ENCODE measurements around the gene MALRD1. TPM values are rescaled to one million over a fixed set of nuclear protein-coding genes. Genes with fewer than 3 reads are reported as not detected.
A peak's percentile ranks its signal among the peaks of the same experiment; 100 is the strongest.

Gene MALRD1
- total RNA-seq, 1 donor from 2014 or later, result 7.0 TPM

- no peak for TF ChIP-seq CTCF (IDR thresholded peaks at IDR 0.05)
- Histone ChIP-seq H3K4me3 (no peak overlapping the region), H3K27me3 (no peaks in the 10 kb centered on the region), H3K27ac (no peak overlapping the region), H3K9me3 (no peaks in the 10 kb centered on the region), H3K4me1 (peaks cover 3% of the 10 kb centered on the region), H3K36me3 (no peaks in the 10 kb centered on the region)
- intact Hi-C loops (cut with DNase I), result no loop called here
- ATAC-seq, result no peak
- DNase-seq, result no peak
These were observed 580.4 kb downstream of the MALRD1 start for GRCh38 chr10:19628767-19629560.

GRCh38 chr10:19629567-19629966 is 581.0 kb downstream of the MALRD1 start:
- Histone ChIP-seq H3K27me3 (no peaks in the 10 kb centered on the region), H3K4me1 (peaks cover 3% of the 10 kb centered on the region), H3K36me3 (no peaks in the 10 kb centered on the region), H3K4me3 (no peak overlapping the region), H3K9me3 (no peaks in the 10 kb centered on the region), H3K27ac (peak overlapping the region; percentile 17)
- peak; percentile 31 for TF ChIP-seq CTCF (IDR thresholded peaks at IDR 0.05)
- intact Hi-C loops (cut with DNase I), result no loop called here
- peak; percentile 91 for ATAC-seq
- DNase-seq, result peak; percentile 69

- no peak for ATAC-seq
- Histone ChIP-seq H3K27ac (no peak overlapping the region), H3K9me3 (no peaks in the 10 kb centered on the region), H3K4me1 (peaks cover 3% of the 10 kb centered on the region), H3K4me3 (no peak overlapping the region), H3K36me3 (no peaks in the 10 kb centered on the region), H3K27me3 (no peaks in the 10 kb centered on the region)
- intact Hi-C loops (cut with DNase I), result no loop called here
- no peak for DNase-seq
- no peak for TF ChIP-seq CTCF (IDR thresholded peaks at IDR 0.05)
These were observed 585.6 kb downstream of the MALRD1 start for GRCh38 chr10:19634163-19634562.

- H3K4me1 ChIP-seq, result no peaks in the 10 kb centered on the region
- peak overlapping the region; percentile 34 for H3K4me3 ChIP-seq
- ATAC-seq (peak; percentile 96), DNase-seq (no peak)
- intact Hi-C loops (cut with DNase I), result no loop called here
- H3K9me3 ChIP-seq, result no peaks in the 10 kb centered on the region
- no peaks in the 10 kb centered on the region for H3K36me3 ChIP-seq
- H3K27ac ChIP-seq, result peak overlapping the region; percentile 73
- no peak for TF ChIP-seq CTCF (IDR thresholded peaks at IDR 0.05)
- H3K27me3 ChIP-seq, result no peaks in the 10 kb centered on the region
These were observed 589.7 kb downstream of the MALRD1 start for GRCh38 chr10:19638182-19638895.

DNA sequence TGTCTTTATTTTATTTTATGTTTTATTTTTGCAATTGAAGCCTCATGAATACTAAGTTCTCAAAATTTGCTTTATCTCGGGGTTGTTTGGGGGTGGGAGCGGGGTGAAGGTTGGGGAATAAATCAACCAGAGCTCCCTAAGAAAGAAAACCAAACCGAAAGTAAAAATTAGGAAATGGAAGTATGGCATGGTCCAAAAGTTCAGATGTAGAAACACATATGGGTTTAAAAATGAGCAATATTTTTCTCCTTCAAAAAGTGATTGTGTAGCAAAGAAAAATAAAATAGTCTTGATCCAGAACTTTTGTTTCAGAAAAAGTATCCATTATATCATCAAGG is 590.3 kb downstream of the MALRD1 start:
- H3K9me3 ChIP-seq, result no peaks in the 10 kb centered on the region
- H3K4me1 ChIP-seq, result no peaks in the 10 kb centered on the region
- H3K27ac ChIP-seq, result peak overlapping the region; percentile 73
- no peaks in the 10 kb centered on the region for H3K36me3 ChIP-seq
- H3K27me3 ChIP-seq, result no peaks in the 10 kb centered on the region
- DNase-seq, result no peak
- intact Hi-C loops (cut with DNase I), result no loop called here
- H3K4me3 ChIP-seq, result peak overlapping the region; percentile 34
- TF ChIP-seq CTCF (IDR thresholded peaks at IDR 0.05), result no peak
- peak; percentile 22 for ATAC-seq
